Measurements from ENCODE around the gene NEK8.
"Not testable (repeated sequence)": the region's sequence is repeated elsewhere in the genome, so short reads cannot be mapped to it uniquely, and the experiment has no call there.

The NEK8 gene

GRCh38 chr17:28763804-28764266 lies 35.2 kb downstream of the NEK8 start:
- peak; percentile 70 to 73 for DNase-seq (ENCODE audit: low read depth in 2 of 2)

DNA sequence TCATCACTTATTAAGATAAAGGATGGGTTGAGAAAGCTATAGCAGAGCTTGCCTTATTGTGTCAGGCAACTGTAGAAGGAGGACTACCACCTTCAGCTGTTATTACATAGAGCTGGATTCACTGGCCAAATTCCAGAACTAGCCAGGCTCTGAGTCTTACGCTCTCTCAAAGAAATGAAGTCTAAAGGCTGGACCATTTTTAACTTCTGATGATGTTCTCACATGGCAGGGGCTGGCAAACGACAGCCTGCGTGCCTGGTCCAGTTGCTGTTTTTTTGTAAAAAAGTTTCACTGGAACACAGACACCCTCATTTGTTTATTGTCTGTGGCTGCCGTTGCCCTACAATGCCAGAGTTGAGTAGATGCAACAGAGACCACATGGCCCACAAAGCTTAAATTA lies 36.5 kb downstream of the NEK8 start:
- DNase-seq (ENCODE audit: low read depth in 2 of 2) = no peak

GRCh38 chr17:28773736-28774135 lies 45.1 kb downstream of the NEK8 start:
- no peak for DNase-seq (ENCODE audit: low read depth in 2 of 2)

- no peak for DNase-seq (ENCODE audit: low read depth in 2 of 2)
These were observed 45.6 kb downstream of the NEK8 start for GRCh38 chr17:28774206-28774605.

DNA sequence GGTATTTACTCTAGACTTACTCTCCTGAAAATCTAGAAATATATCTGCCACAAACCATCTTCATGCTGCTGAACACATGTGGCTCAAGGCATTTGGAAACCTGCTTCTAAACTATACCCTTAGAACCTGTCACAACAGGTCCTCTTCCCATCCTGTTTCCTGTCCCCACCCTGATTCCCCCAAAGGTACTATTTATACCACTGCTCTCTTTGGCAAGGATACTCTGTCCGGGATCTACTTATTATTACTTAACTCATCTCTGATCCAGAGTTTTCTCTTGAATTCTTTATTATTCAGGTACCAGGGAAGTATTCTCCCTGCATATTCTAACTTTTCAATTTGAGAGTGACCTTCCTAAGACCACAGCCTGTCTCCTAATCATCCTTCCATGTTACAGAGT lies 48.6 kb downstream of the NEK8 start:
- no peak for DNase-seq (ENCODE audit: low read depth in 2 of 2)

- DNase-seq (ENCODE audit: low read depth in 2 of 2) = not testable (repeated sequence)
These were observed 51.0 kb downstream of the NEK8 start for GRCh38 chr17:28779601-28780000.

GRCh38 chr17:28783161-28783560 lies 54.6 kb downstream of the NEK8 start:
- no peak for DNase-seq (ENCODE audit: low read depth in 2 of 2)

DNA sequence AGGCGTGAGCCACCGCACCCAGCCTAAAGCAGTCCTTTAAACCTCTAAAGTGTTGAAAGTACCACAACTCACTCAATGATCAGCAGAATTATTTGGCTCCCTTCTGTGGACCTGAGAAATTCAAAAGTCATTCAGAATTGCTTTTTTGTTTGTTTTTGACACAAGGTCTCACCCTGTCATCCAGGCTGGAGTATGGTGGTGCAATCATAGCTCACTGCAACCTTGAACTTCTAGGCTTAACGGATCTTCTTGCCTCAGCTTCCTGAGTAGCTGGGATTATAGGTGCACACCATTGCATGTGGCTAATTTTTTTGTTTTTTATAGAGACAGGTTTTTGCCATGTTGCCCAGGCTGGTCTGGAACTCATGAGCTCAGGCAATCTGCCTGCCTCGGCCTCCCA lies 59.5 kb downstream of the NEK8 start:
- no peak for DNase-seq (ENCODE audit: low read depth in 2 of 2)
